HT1080 (cell line): ENCODE measurements around the gene RAB20. TPM values are rescaled to one million over a fixed set of nuclear protein-coding genes. Genes with fewer than 3 reads are reported as not detected.
"Not testable (repeated sequence)": the region's sequence is repeated elsewhere in the genome, so short reads cannot be mapped to it uniquely, and the experiment has no call there.

Experiments used
- DNase-seq: peaks from one replicate; pipeline ENCODE4 v3.0.0-alpha.2; 2015; ENCODE audit warnings: low read depth
- total RNA-seq: library from RNA; depleted of rRNA; stranded (reverse); fragments of >200 nt; shearing (Covaris generic); gene quantifications from 2 replicates; pipeline ENCODE4 v1.2.3, GENCODE V29; 2014

RAB20 gene
- total RNA-seq, 1 experiment from 2014 or later: 7.3 TPM

GRCh38 chr13:110555601-110556223, 5.8 kb downstream of the RAB20 start:
- no peak for DNase-seq

DNA sequence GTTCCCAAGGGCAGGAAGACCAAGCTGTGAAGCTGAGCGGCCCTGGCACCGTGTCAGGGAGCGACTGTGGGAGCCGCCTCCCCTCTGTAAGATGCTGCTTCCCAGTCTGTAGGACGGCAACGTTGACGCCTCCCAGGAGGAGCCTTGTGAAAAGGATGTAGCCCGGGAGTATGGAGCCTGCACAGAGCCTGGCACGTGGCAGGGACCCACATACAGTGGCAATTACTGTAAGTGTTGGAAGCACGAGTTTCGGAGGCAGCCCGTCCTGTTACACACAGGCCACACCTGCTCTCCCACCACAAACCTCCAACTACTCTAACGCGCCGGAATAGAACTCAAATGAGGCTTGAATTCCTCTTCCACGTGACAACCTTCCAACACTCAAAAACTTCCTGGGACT, 6.6 kb downstream of the RAB20 start:
- DNase-seq: no peak

DNA sequence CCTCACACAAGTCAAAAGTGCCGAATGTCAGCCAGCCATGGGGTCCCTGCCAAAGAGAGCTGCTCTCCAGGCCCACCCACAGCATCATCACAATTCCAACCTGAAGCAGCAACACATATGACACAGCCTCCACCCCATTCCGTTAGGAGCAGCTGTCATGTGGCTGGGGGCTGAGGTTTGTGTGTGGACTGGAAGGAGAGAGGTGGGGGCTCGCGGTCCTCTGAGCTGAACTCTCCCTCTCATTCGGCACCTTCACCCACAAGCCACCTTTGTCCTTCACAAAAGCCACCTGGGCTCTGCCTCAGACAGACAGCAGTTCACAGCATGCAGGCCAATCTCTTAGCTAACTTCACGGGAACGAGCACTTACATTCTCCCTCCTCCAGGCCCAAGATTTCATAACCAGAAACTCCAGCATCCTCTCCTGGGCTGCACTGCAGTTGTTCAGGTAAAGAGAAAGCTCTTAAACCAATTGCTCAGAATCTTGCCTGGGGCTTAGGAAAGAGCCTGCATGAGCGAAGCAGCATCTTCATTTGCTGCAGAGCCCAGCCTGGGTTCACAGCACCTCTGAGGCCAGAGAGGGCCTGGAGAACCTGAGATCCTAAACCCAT, 7.2 kb downstream of the RAB20 start:
- no peak for DNase-seq

DNA sequence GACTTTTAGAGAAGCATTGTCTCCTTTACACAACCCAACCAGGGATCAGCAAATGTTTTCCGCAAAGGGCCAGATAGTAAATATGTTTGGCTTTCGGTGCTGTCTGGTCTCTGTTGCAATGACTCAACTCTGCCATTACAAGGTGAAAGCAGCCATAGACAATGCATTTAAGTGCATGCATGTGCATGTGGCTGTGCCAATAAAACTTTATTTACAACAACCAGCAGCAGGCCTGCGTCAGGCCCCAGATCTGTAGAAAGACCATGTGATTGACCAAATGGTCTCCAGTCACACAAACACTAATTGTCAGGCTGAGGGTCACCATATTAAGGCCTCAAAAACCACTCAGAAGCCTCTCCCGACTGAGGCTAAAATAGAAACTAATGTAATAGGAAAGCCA, 8.1 kb downstream of the RAB20 start:
- no peak for DNase-seq

GRCh38 chr13:110552767-110553166, 8.8 kb downstream of the RAB20 start:
- DNase-seq: no peak

- DNase-seq: no peak
These were observed 10.2 kb downstream of the RAB20 start for GRCh38 chr13:110551284-110551683.

- no peak for DNase-seq
These were observed 11.7 kb downstream of the RAB20 start for GRCh38 chr13:110549795-110550160.

GRCh38 chr13:110548891-110549794, 12.4 kb downstream of the RAB20 start:
- DNase-seq: no peak

DNA sequence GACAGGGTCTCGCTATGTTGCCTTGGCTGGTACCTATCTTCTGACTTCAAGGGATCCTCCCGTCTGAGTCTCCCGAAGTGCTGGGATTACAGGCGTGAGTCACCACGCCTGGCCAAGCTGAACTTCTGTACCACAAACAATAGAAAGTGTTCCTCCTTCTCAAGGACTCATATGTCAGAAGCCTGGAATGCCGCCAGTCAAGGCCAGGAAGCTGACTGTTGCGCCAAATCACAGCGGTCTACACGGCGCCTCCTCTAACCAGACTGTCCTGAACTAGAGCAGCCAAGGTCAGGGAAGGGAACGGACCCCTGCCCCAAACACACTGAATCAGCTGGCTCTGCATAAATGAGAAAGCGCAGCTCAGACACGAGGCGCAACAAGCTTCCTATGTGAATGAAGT, 14.6 kb downstream of the RAB20 start:
- DNase-seq: peak; percentile 98

DNA sequence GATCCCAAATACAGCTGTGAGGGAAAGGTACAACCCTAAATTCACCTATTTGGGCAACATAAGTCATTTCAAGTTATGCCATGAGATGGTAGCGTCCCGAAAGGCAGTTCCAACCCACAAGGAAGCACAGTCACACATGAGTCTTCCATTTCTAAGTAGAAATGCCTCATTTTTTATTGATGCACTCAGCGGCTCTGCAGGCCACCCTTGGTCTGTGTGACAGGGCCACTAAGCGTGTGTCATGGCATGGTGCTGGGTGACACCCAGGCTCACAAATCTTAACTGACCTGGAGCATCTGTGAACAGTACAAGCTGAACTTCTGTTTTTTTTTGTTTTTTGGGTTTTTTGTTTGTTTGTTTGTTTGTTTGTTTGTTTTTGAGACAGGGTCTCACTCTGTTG, 15.1 kb downstream of the RAB20 start:
- DNase-seq: no peak

DNA sequence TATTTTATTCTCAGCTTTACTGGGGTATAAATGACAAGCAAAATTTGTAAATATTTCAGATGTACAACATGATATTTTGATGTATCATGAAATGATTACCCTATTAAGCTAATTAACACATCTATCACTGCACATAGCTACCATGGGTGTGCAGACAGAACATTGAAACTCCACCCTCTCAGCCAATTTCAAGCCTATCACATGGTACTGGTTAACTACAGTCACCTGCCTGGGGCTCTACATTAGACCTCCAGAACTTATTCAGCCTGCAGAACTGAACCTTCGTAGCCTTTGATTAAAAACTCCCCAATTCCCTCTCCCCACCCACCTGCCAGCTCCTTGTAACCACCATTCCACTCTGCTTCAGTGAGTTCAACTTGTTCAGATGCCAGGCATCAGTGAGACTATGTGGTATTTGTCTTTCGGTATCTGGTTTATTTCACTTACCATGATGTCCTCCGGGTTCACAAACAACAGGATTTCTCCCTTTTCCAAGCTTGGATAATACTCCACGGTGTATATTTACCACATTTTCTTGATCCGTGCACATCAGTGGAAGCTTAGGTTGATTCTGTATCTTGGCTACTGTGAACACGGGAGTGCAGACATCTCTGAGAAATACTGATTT, 19.2 kb downstream of the RAB20 start:
- DNase-seq: no peak

GRCh38 chr13:110541526-110541920, 20.0 kb downstream of the RAB20 start:
- DNase-seq: no peak

DNA sequence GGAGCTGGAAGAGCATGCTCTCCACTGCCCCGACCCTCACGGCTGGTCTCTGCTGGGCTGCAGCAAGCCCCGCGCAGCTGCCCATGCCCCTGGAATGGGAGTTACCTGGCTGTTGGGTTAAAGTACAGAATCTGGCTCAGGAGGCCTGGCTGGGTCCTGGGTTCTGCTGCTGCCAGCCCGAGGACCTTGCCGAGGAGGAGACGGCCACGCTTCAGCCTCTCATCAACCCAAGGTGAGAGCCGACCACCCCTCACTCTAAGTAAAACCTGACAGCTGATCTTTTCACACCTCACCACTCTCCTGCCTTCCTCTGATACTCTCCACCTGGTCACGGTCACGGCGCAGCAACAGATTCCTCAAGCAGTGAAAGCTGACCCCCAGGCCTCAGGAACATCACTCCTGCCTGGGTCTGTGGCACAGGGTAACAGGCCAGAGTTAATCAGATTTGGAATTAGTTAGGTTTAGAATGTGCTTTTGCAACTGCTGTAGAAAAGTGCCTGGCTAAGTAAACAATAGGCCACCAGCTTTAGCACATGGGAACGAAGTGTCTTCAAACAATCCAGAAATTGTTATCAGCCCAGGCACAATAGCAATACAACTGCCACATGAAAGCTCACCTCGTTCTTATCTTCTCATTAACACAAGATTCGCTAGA, 20.5 kb downstream of the RAB20 start:
- no peak for DNase-seq

DNA sequence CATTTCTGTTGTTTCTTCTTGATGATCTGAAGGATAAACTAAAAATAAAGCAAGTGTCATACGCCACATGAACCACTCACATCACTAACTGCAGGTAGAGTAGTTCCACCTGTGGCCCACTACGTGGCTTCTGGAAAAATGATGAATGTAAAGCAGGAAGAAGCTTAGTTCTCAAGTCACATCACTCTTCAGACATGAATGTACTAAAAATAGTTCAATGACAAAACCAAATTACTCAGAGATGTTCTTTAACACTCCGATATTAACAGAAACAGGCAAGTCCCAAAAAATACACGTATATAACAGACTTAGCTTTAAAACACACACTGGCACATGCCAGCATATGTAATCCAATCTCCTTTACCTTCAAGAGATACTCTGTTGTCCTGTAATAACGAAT, 21.6 kb downstream of the RAB20 start:
- DNase-seq: no peak

DNA sequence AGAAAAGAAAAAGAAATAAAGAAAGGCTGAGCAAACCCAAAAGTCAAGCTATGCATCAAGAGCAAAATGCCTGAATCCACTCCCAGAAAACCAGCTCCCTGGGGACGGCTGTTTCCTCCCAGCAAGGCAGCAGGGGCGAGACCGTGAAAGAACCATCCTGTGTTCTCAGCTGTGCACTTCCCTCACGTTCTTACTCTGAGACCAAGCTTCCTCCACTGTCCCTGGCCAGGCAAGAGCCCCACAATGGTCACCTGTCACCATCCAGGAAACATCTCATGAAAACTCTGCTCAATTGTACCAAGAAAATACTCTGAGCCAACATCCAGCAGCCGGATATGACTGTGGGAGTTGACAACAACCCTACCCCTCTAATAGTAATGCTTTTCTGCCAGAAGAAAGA, 22.9 kb downstream of the RAB20 start:
- no peak for DNase-seq

DNA sequence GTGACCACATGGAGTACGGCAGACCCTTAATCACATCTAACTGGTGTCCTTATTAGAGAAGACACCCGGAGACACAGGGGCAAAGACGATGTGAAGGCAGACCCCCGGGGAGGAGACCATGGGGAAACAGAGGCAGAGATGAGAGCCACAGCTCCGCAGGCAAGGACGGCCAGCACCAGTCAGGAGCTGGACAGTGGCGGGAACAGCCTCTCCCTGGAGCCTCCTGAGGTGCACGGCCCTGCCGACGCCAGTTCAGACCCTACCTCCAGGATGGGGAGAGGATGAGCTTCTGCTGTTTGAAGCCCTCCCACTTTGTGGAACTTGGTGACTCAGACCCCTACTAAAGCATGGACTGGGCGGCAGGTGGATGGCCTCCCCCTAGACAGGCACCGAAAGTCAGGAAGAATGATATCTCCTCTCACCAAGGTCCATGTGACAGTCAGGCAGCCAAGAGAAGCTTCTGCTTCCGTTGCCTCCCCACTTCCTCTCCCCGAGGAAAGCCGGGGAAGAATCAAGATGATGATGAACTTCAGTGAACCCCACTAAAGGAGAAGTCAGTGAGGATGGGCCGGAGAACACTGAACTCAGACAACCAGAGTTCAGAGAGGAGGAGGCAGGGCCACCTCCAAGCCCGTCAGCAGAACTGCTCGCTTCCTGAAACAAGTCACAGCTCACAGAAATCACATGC, 25.4 kb downstream of the RAB20 start:
- no peak for DNase-seq

GRCh38 chr13:110535526-110535925, 26.0 kb downstream of the RAB20 start:
- DNase-seq: no peak

- no peak for DNase-seq
These were observed 27.5 kb downstream of the RAB20 start for GRCh38 chr13:110533771-110534670.

DNA sequence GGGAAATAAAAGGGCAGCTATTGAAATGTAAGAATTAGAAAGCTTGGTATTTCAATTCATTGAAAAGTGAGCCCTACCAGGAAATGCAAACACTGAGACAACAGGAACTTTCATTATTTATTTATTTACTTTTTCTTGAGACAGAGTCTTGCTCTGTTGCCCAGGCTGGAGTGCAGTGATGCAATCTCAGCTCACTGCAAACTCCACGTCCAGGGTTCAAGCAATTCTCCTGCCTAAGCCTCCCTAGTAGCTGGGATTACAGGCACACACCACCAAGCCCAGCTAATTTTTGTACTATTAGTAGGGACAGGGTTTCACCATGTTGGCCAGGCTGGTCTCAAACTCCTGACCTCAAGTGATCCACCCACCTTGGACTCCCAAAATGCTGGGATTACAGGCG, 29.3 kb downstream of the RAB20 start:
- not testable (repeated sequence) for DNase-seq

- DNase-seq: no peak
These were observed 29.8 kb downstream of the RAB20 start for GRCh38 chr13:110531671-110532083.
